GM23338 (cell line): ENCODE results near the gene FCGBP. TPM values are rescaled to one million over a fixed set of nuclear protein-coding genes. Genes with fewer than 3 reads are reported as not detected.

ENCODE experiments used
- ATAC-seq: fragments of 200-7000 bp; cut with Tn5 transposase; 3 replicates; pipeline ENCODE4 v1.9.1; 2020
- DNase-seq: peaks from one replicate; pipeline ENCODE4 v3.0.0-alpha.2; 2015; ENCODE audit warnings: low spot score
- H2AFZ ChIP-seq: fragments of 200-600 bp; sonication (generic); 2 replicates; pipeline ENCODE4 v1.8.0; 2016; ENCODE audit warnings: antibody characterized with exemption, mild to moderate bottlenecking, moderate library complexity
- H3F3A ChIP-seq: fragments of 200-600 bp; sonication (generic); replicated peaks from 2 replicates; pipeline ENCODE4 v1.8.0; 2017; ENCODE audit warnings: antibody characterized with exemption, mixed run types, low read depth
- H3K27ac ChIP-seq: fragments of 200-600 bp; sonication (generic); 2 replicates; pipeline ENCODE4 v1.6.1; 2016; ENCODE audit warnings: low read depth
- H3K27me3 ChIP-seq: fragments of 200-600 bp; sonication (generic); 2 replicates; pipeline ENCODE4 v1.8.0; 2016; ENCODE audit warnings: mild to moderate bottlenecking, mixed run types, moderate library complexity; ENCODE audit not compliant: insufficient read depth
- H3K36me3 ChIP-seq: fragments of 200-600 bp; sonication (generic); 2 replicates; pipeline ENCODE4 v1.8.0; 2016; ENCODE audit warnings: mild to moderate bottlenecking; ENCODE audit not compliant: insufficient read depth
- H3K4me1 ChIP-seq: fragments of 200-600 bp; sonication (generic); 2 replicates; pipeline ENCODE4 v1.8.0; 2016; ENCODE audit warnings: mild to moderate bottlenecking, moderate library complexity; ENCODE audit not compliant: insufficient read depth
- H3K4me2 ChIP-seq: fragments of 200-600 bp; sonication (generic); 2 replicates; pipeline ENCODE4 v1.7.1; 2017; ENCODE audit warnings: mixed run types
- H3K4me3 ChIP-seq: fragments of 200-600 bp; sonication (generic); 2 replicates; pipeline ENCODE4 v1.6.1; 2016; ENCODE audit warnings: mixed run types
- H3K79me2 ChIP-seq: fragments of 200-600 bp; sonication (generic); replicated peaks from 2 replicates; pipeline ENCODE4 v1.8.0; 2017; ENCODE audit warnings: mild to moderate bottlenecking; ENCODE audit not compliant: insufficient read depth
- H3K9me2 ChIP-seq: fragments of 200-600 bp; sonication (generic); 2 replicates; pipeline ENCODE4 v1.8.0; 2017; ENCODE audit not compliant: insufficient read depth
- H4K20me1 ChIP-seq: fragments of 200-600 bp; sonication (generic); replicated peaks from 2 replicates; pipeline ENCODE4 v1.8.0; 2017; ENCODE audit warnings: mild to moderate bottlenecking; ENCODE audit not compliant: insufficient read depth
- H3K27ac Mint-ChIP-seq: 2 replicates; pipeline ENCODE4 v1.8.0; 2020; ENCODE audit warnings: inconsistent platforms, mild to moderate bottlenecking, moderate library complexity, mixed read lengths
- H3K27me3 Mint-ChIP-seq: 3 replicates; pipeline ENCODE4 v1.8.0; 2022; ENCODE audit warnings: low read depth, mild to moderate bottlenecking, moderate library complexity, mixed read lengths, inconsistent platforms; ENCODE audit not compliant: insufficient read depth, poor library complexity
- H3K36me3 Mint-ChIP-seq: 3 replicates; pipeline ENCODE4 v1.8.0; 2021; ENCODE audit warnings: low read depth, mild to moderate bottlenecking, inconsistent platforms, moderate library complexity, mixed read lengths
- H3K4me1 Mint-ChIP-seq: 3 replicates; pipeline ENCODE4 v1.8.0; 2020; ENCODE audit warnings: mild to moderate bottlenecking, inconsistent platforms, mixed read lengths
- H3K4me3 Mint-ChIP-seq: 3 replicates; pipeline ENCODE4 v1.8.0; 2021; ENCODE audit warnings: moderate library complexity, mild to moderate bottlenecking, inconsistent platforms, mixed read lengths
- H3K9me3 Mint-ChIP-seq: 3 replicates; pipeline ENCODE4 v1.8.0; 2020; ENCODE audit warnings: moderate library complexity, mild to moderate bottlenecking, inconsistent platforms, mixed read lengths
- CREB1 ChIP-seq: fragments of 250-450 bp; sonication (Bioruptor Pico); IDR thresholded peaks from 2 replicates; pipeline ENCODE4 v1.5.0; 2020; ENCODE audit warnings: low read depth, mild to moderate bottlenecking, moderate library complexity
- CTCF ChIP-seq, 2 experiments: fragments of 200-600 bp in 1 of 2; sonication (generic) in 1 of 2; conservative IDR thresholded peaks; 2 replicates each; pipeline versions ENCODE4 v1.5.1 to v1.6.1; 2016 to 2017; ENCODE audit warnings: antibody characterized with exemption in 2 of 2, low read depth in 2 of 2, mild to moderate bottlenecking in 2 of 2, moderate library complexity in 1 of 2
- ETS1 ChIP-seq: IDR thresholded peaks from 2 replicates; pipeline ENCODE4 v1.6.1; 2016; ENCODE audit warnings: antibody characterized with exemption
- EZH2 ChIP-seq: fragments of 200-600 bp; sonication (generic); IDR thresholded peaks from one replicate; pipeline ENCODE4 v1.8.0; 2017; ENCODE audit warnings: antibody characterized with exemption, mild to moderate bottlenecking, low read depth; ENCODE audit not compliant: unreplicated experiment
- EZH2phosphoT487 ChIP-seq: fragments of 200-600 bp; sonication (generic); IDR thresholded peaks from one replicate; pipeline ENCODE4 v1.8.1; 2018; ENCODE audit warnings: antibody characterized with exemption; ENCODE audit not compliant: unreplicated experiment
- JUNB ChIP-seq: IDR thresholded peaks from one replicate; pipeline ENCODE4 v1.6.1; 2016; ENCODE audit warnings: antibody characterized with exemption; ENCODE audit not compliant: unreplicated experiment
- NANOG ChIP-seq: IDR thresholded peaks from 2 replicates; pipeline ENCODE4 v1.6.1; 2016; ENCODE audit warnings: antibody characterized with exemption, borderline replicate concordance
- POLR2AphosphoS5 ChIP-seq: IDR thresholded peaks from 2 replicates; pipeline ENCODE4 v1.6.1; 2016; ENCODE audit warnings: antibody characterized with exemption, low read depth
- REST ChIP-seq: IDR thresholded peaks from one replicate; pipeline ENCODE4 v1.6.1; 2018; ENCODE audit warnings: antibody characterized with exemption; ENCODE audit not compliant: unreplicated experiment
- STAT1 ChIP-seq: IDR thresholded peaks from one replicate; pipeline ENCODE4 v1.6.1; 2016; ENCODE audit warnings: antibody characterized with exemption; ENCODE audit not compliant: unreplicated experiment
- ZNF114 ChIP-seq: fragments of 250-450 bp; sonication (Bioruptor Pico); IDR thresholded peaks from 2 replicates; pipeline ENCODE4 v1.5.0; 2020; ENCODE audit warnings: mild to moderate bottlenecking, moderate library complexity
- ZNF331 ChIP-seq: fragments of 250-450 bp; sonication (Bioruptor Pico); IDR thresholded peaks from 2 replicates; pipeline ENCODE4 v1.5.0; 2020; ENCODE audit warnings: low read depth, mild to moderate bottlenecking, moderate library complexity
- ZNF462 ChIP-seq: fragments of 250-450 bp; sonication (Bioruptor Pico); IDR thresholded peaks from 2 replicates; pipeline ENCODE4 v1.5.0; 2020; ENCODE audit warnings: mild to moderate bottlenecking, moderate library complexity
- long read RNA-seq: library from polyadenylated mRNA; unstranded; transcript quantifications from one replicate; pipeline ENCODE4 v2.0.0, GENCODE V29; 2020; ENCODE audit not compliant: unreplicated experiment
- polyA plus RNA-seq: library from polyadenylated mRNA; unstranded; fragments of >200 nt; fragmentation: Nextera tagmentation; extraction: Ambion mirVana; gene quantifications from 2 replicates; pipeline ENCODE4 v1.2.1, GENCODE V29; 2016
- total RNA-seq: library from RNA; depleted of rRNA; stranded (reverse); fragments of >200 nt; shearing (Covaris generic); gene quantifications from 2 replicates; pipeline ENCODE4 v1.2.3, GENCODE V29; 2014; rRNA removed

FCGBP gene
- total RNA-seq (3.0 and 3.6 TPM in 2 replicates), polyA plus RNA-seq (0.28 and 0.44 TPM in 2 replicates)
- long read RNA-seq, partial matches to known transcripts = 2 of 2 reads
- long read RNA-seq, other reads (novel, unspliced or antisense) = 0 of 2 reads

GRCh38 chr19:39934584-39935363 is at the start of gene FCGBP:
TSS of gene FCGBP (minus strand) at chr19:39934634.
- H3K9me2 ChIP-seq = no peaks in the 10 kb centered on the region
- Mint-ChIP-seq H3K4me1 (no peaks in the 10 kb centered on the region), H3K4me3 (no peak within 1 kb of the TSS), H3K27me3 (no peaks in the 10 kb centered on the region), H3K9me3 (no peaks in the 10 kb centered on the region; the same call in 2 of the 3 replicates), H3K27ac (no peak within 1 kb of the TSS), H3K36me3 (no peaks in the 10 kb centered on the region)
- ATAC-seq (no peak), DNase-seq (no peak)
- H3F3A ChIP-seq = no peaks in the 10 kb centered on the region
- TF ChIP-seq NANOG = no peak
- no peak for TF ChIP-seq POLR2AphosphoS5
- no peak for TF ChIP-seq ZNF114 (CRISPR knock-in tag)
- TF ChIP-seq JUNB = no peak
- no peak for TF ChIP-seq REST
- no peak for TF ChIP-seq ZNF462 (CRISPR knock-in tag)
- no peak for TF ChIP-seq CTCF (conservative IDR thresholded peaks at IDR 0.05; ENCODE audit: low read depth in 2 of 2)
- no peak for TF ChIP-seq EZH2
- no peak for TF ChIP-seq EZH2phosphoT487
- TF ChIP-seq CREB1 = no peak
- TF ChIP-seq STAT1 = no peak
- TF ChIP-seq ZNF331 = no peak
- no peak for TF ChIP-seq ETS1
- H3K4me2 ChIP-seq = no peak within 1 kb of the TSS
- no peak within 1 kb of the TSS for H3K27ac ChIP-seq
- H3K4me1 ChIP-seq = no peaks in the 10 kb centered on the region
- H2AFZ ChIP-seq = no peak within 1 kb of the TSS
- no peaks in the 10 kb centered on the region for H3K27me3 ChIP-seq
- H4K20me1 ChIP-seq = no peaks in the 10 kb centered on the region
- H3K36me3 ChIP-seq = no peaks in the 10 kb centered on the region
- no peak within 1 kb of the TSS for H3K4me3 ChIP-seq
- no peaks in the 10 kb centered on the region for H3K79me2 ChIP-seq
